ENCODE measurements around the gene LTA.

Gene LTA

GRCh38 chr6:31559606-31559957, 12.5 kb upstream of the LTA start:
- DNase-seq = no peak
- peaks cover 51% of the 10 kb centered on the region for H3K36me3 ChIP-seq
- H3K4me3 ChIP-seq (ENCODE audit: low read depth, low read length) = no peak overlapping the region

GRCh38 chr6:31559958-31560696, 12.0 kb upstream of the LTA start:
- Histone ChIP-seq H3K27me3 (ENCODE audit: insufficient read depth, low read depth, severe bottlenecking) (no peaks in the 10 kb centered on the region), H3K9me3 (ENCODE audit: severe bottlenecking) (no peaks in the 10 kb centered on the region), H3K27ac (peak overlapping the region; percentile 5), H3K36me3 (peaks cover 49% of the 10 kb centered on the region), H3K4me3 (ENCODE audit: low read depth, low read length) (no peak overlapping the region)
- TF ChIP-seq CTCF (IDR thresholded peaks at IDR 0.05; ENCODE audit: low read depth, low read length) = no peak
- peak; percentile 45 for DNase-seq

More at GRCh38 chr6:31559606-31559957, 12.5 kb upstream of the LTA start:
- Histone ChIP-seq H3K27me3 (ENCODE audit: insufficient read depth, low read depth, severe bottlenecking) (no peaks in the 10 kb centered on the region), H3K9me3 (ENCODE audit: severe bottlenecking) (no peaks in the 10 kb centered on the region), H3K27ac (no peak overlapping the region)
- TF ChIP-seq CTCF (IDR thresholded peaks at IDR 0.05; ENCODE audit: low read depth, low read length) = no peak

- no peak for DNase-seq
- Histone ChIP-seq H3K27ac (peak overlapping the region; percentile 5), H3K36me3 (peaks cover 49% of the 10 kb centered on the region), H3K27me3 (ENCODE audit: insufficient read depth, low read depth, severe bottlenecking) (no peaks in the 10 kb centered on the region), H3K9me3 (ENCODE audit: severe bottlenecking) (no peaks in the 10 kb centered on the region), H3K4me3 (ENCODE audit: low read depth, low read length) (no peak overlapping the region)
- no peak for TF ChIP-seq CTCF (IDR thresholded peaks at IDR 0.05; ENCODE audit: low read depth, low read length)
Observed at GRCh38 chr6:31560697-31561058, 11.4 kb upstream of the LTA start.

- peak; percentile 50 for DNase-seq
- no peaks in the 10 kb centered on the region for H3K9me3 ChIP-seq (ENCODE audit: severe bottlenecking)
- H3K27ac ChIP-seq = no peak overlapping the region
- H3K4me3 ChIP-seq (ENCODE audit: low read depth, low read length) = no peak overlapping the region
- TF ChIP-seq CTCF (IDR thresholded peaks at IDR 0.05; ENCODE audit: low read depth, low read length) = no peak
- no peaks in the 10 kb centered on the region for H3K36me3 ChIP-seq
- H3K27me3 ChIP-seq (ENCODE audit: insufficient read depth, low read depth, severe bottlenecking) = no peaks in the 10 kb centered on the region
Observed at GRCh38 chr6:31567531-31568370, 4.3 kb upstream of the LTA start.

- Histone ChIP-seq H3K36me3 (no peaks in the 10 kb centered on the region), H3K9me3 (ENCODE audit: severe bottlenecking) (no peaks in the 10 kb centered on the region), H3K27ac (no peak overlapping the region), H3K27me3 (ENCODE audit: insufficient read depth, low read depth, severe bottlenecking) (no peaks in the 10 kb centered on the region), H3K4me3 (ENCODE audit: low read depth, low read length) (no peak overlapping the region)
- DNase-seq = no peak
- TF ChIP-seq CTCF (IDR thresholded peaks at IDR 0.05; ENCODE audit: low read depth, low read length) = no peak
Observed at GRCh38 chr6:31568537-31568961, 3.5 kb upstream of the LTA start.
